T-helper 17 cell (primary cell): ENCODE results near the gene ASH1L. TPM values are rescaled to one million over a fixed set of nuclear protein-coding genes. Genes with fewer than 3 reads are reported as not detected.
"Not testable (repeated sequence)": the region's sequence is repeated elsewhere in the genome, so short reads cannot be mapped to it uniquely, and the experiment has no call there.

Source experiments
- ATAC-seq: fragments of 150-1000 bp; cut with Tn5 transposase; 2 replicates; pipeline ENCODE4 v1.10.0; 2021; ENCODE audit warnings: mild to moderate bottlenecking, moderate library complexity
- DNase-seq, 3 donors: peaks; one replicate each; pipeline versions ENCODE4 v3.0.0 to v3.0.0-alpha.2; 2020 to 2021
- H3K9me3 ChIP-seq: one replicate; pipeline ENCODE4 v1.7.0; 2013; ENCODE audit warnings: low read length, mild to moderate bottlenecking; ENCODE audit not compliant: control insufficient read depth, poor library complexity, severe bottlenecking
- H3K27ac Mint-ChIP-seq: one replicate; pipeline ENCODE4 v1.8.0; 2022; ENCODE audit warnings: mild to moderate bottlenecking, moderate library complexity, mixed read lengths
- H3K27me3 Mint-ChIP-seq: one replicate; pipeline ENCODE4 v1.8.0; 2022; ENCODE audit warnings: mixed read lengths
- H3K36me3 Mint-ChIP-seq: one replicate; pipeline ENCODE4 v1.8.0; 2022; ENCODE audit warnings: low read depth, mixed read lengths
- H3K4me1 Mint-ChIP-seq: one replicate; pipeline ENCODE4 v1.8.0; 2022; ENCODE audit warnings: mild to moderate bottlenecking, mixed read lengths
- H3K4me3 Mint-ChIP-seq: one replicate; pipeline ENCODE4 v1.8.0; 2022; ENCODE audit warnings: mild to moderate bottlenecking, moderate library complexity, mixed read lengths
- total RNA-seq, 4 donors: library from RNA in 2 of 4; stranded (reverse) in 2 of 4; gene quantifications; one replicate each; pipeline ENCODE4 v1.2.3 and lab custom pipeline; 2022 to 2026

Gene ASH1L
- total RNA-seq, 2 donors from 2014 or later = 75.5 to 84.6 TPM

- DNase-seq (no peak), ATAC-seq (no peak)
- H3K9me3 ChIP-seq = no peaks in the 10 kb centered on the region
- Mint-ChIP-seq H3K27me3 (peaks cover 44% of the 10 kb centered on the region), H3K36me3 (peaks cover 8% of the 10 kb centered on the region), H3K4me1 (peaks cover 10% of the 10 kb centered on the region), H3K4me3 (no peak overlapping the region), H3K27ac (no peak overlapping the region)
Measured at GRCh38 chr1:155295183-155295941, 267.2 kb downstream of the ASH1L start.

GRCh38 chr1:155294520-155295182, 268.0 kb downstream of the ASH1L start:
- DNase-seq = no peak
- ATAC-seq = no peak
- Mint-ChIP-seq H3K4me3 (peak overlapping the region; percentile 41), H3K36me3 (peaks cover 8% of the 10 kb centered on the region), H3K4me1 (peaks cover 12% of the 10 kb centered on the region), H3K27me3 (peaks cover 44% of the 10 kb centered on the region), H3K27ac (no peak overlapping the region)
- H3K9me3 ChIP-seq = no peaks in the 10 kb centered on the region

- DNase-seq = no peak
- Mint-ChIP-seq H3K36me3 (peaks cover 8% of the 10 kb centered on the region), H3K4me1 (peaks cover 12% of the 10 kb centered on the region), H3K4me3 (no peak overlapping the region), H3K27ac (no peak overlapping the region), H3K27me3 (peaks cover 44% of the 10 kb centered on the region)
- no peaks in the 10 kb centered on the region for H3K9me3 ChIP-seq
- no peak for ATAC-seq
Measured at GRCh38 chr1:155293086-155293749, 269.4 kb downstream of the ASH1L start.

GRCh38 chr1:155291006-155291405, 271.6 kb downstream of the ASH1L start:
- H3K27me3 Mint-ChIP-seq = peaks cover 29% of the 10 kb centered on the region

GRCh38 chr1:155287987-155288543, 274.5 kb downstream of the ASH1L start:
- Mint-ChIP-seq H3K4me1 (peaks cover 2% of the 10 kb centered on the region), H3K4me3 (no peak overlapping the region), H3K27ac (no peak overlapping the region), H3K27me3 (peaks cover 7% of the 10 kb centered on the region), H3K36me3 (no peaks in the 10 kb centered on the region)
- ATAC-seq = no peak
- H3K9me3 ChIP-seq = no peaks in the 10 kb centered on the region
- no peak for DNase-seq

More at GRCh38 chr1:155291006-155291405, 271.6 kb downstream of the ASH1L start:
- not testable (repeated sequence) for DNase-seq, H3K27ac Mint-ChIP-seq, H3K4me1 Mint-ChIP-seq, H3K36me3 Mint-ChIP-seq, H3K9me3 ChIP-seq, ATAC-seq, H3K4me3 Mint-ChIP-seq

- no peaks in the 10 kb centered on the region for H3K9me3 ChIP-seq
- Mint-ChIP-seq H3K27me3 (peaks cover 2% of the 10 kb centered on the region), H3K4me1 (peaks cover 6% of the 10 kb centered on the region), H3K27ac (no peak overlapping the region), H3K4me3 (no peak overlapping the region), H3K36me3 (no peaks in the 10 kb centered on the region)
- no peak for ATAC-seq
- no peak for DNase-seq
Measured at GRCh38 chr1:155286544-155286943, 276.1 kb downstream of the ASH1L start.

- Mint-ChIP-seq H3K4me3 (no peak overlapping the region), H3K27me3 (no peaks in the 10 kb centered on the region), H3K36me3 (no peaks in the 10 kb centered on the region), H3K27ac (no peak overlapping the region), H3K4me1 (peaks cover 6% of the 10 kb centered on the region)
- no peaks in the 10 kb centered on the region for H3K9me3 ChIP-seq
- no peak for DNase-seq
- no peak for ATAC-seq
Measured at GRCh38 chr1:155285631-155286044, 277.0 kb downstream of the ASH1L start.

Other genes starting within 250 kb of the ASH1L start
- gene RUSC1, start 241.9 kb downstream of the ASH1L start, total RNA-seq = 10 to 100 TPM; 13.2 to 14.8 TPM
- gene MSTO1, start 47.4 kb upstream of the ASH1L start, total RNA-seq = 10 to 100 TPM; 49.2 to 60.1 TPM
- gene YY1AP1, start 126.0 kb upstream of the ASH1L start, total RNA-seq = 10 to 100 TPM; 85.0 to 86.4 TPM
- gene DAP3, start 126.3 kb upstream of the ASH1L start, total RNA-seq = 100 to 1,000 TPM in 1 of 2 donors, 10 to 100 TPM in 1; 98.9 to 127 TPM